ENCODE data around the gene KCNK7.
"Not testable (repeated sequence)": the region's sequence is repeated elsewhere in the genome, so short reads cannot be mapped to it uniquely, and the experiment has no call there.

Gene KCNK7, protein sequence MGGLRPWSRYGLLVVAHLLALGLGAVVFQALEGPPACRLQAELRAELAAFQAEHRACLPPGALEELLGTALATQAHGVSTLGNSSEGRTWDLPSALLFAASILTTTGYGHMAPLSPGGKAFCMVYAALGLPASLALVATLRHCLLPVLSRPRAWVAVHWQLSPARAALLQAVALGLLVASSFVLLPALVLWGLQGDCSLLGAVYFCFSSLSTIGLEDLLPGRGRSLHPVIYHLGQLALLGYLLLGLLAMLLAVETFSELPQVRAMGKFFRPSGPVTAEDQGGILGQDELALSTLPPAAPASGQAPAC
- 0.28 to 1.9 reads per million in 2 donors for total RNA-seq

DNA sequence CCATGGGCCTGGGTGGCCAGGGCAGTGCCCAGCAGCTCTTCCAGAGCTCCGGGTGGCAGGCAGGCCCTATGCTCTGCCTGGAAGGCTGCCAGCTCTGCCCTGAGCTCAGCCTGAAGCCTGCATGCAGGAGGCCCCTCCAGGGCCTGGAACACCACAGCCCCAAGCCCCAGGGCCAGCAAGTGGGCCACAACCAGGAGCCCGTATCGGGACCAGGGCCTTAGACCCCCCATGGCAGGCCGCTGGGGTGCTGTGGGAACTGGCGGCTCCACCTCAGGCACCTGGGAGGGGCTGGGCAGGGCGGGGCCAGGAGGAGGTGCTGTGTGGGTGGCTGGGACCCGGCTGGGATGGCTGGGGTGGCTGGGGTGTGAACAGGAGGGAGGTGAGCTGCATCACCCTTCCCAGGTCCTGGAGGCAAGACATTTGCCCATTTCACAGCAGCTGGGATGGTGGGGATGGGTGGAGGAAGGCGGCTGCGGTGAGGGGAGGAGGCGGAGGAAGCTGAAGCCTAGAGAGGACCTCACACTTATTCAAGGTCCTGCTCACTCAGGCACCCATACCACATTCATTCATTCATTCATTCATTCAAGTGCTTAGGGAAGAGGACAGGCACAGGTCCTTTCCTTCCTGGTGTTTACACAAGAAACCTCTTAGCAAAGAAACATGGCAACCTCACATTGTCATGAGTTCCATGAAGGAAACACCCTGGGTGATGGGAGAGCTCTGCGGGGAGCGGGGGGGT is at the start of gene KCNK7:
Gene KCNK7 (minus strand): TSS at position 258 of the 739 bp plus-strand sequence. CDS start 28 bp downstream, at position 230.
- no peak for DNase-seq

DNA sequence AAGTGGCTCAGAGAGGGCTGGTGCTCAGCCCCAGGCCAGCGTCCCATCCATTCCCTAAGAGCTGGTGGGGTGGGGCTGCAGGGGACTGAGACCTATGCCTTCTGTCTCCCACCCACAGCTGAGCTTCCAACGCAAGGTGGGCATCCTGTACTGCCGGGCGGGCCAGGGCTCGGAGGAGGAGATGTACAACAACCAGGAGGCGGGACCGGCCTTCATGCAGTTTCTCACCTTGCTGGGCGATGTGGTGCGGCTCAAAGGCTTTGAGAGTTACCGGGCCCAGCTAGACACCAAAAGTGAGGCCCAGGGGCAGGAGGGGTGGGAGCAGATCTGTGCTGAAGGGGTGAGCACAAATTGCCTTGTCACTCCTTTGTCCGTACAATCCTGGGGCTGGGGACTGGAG is 49.2 kb upstream of the KCNK7 start:
- DNase-seq: no peak

DNA sequence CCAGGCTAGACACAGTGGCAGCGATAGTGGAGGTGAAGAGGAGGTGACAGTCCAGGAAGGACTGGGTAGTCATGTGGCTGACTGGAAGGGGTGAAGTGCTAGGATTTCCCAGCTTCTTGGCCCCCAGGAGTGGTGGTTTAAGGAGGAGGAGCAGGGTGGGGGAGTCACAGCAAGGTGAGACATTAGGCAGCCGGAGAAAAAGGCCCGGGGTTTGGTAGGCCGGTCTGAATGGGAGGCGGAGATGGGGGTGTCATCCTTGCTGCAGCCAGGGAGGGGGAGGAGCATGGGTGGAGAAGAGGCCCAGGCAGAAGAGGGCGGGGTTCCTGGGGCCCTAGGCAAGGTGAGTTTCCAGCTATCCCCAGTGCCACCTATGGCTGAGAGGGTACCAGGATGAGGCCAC is 48.4 kb upstream of the KCNK7 start:
- DNase-seq: no peak

DNA sequence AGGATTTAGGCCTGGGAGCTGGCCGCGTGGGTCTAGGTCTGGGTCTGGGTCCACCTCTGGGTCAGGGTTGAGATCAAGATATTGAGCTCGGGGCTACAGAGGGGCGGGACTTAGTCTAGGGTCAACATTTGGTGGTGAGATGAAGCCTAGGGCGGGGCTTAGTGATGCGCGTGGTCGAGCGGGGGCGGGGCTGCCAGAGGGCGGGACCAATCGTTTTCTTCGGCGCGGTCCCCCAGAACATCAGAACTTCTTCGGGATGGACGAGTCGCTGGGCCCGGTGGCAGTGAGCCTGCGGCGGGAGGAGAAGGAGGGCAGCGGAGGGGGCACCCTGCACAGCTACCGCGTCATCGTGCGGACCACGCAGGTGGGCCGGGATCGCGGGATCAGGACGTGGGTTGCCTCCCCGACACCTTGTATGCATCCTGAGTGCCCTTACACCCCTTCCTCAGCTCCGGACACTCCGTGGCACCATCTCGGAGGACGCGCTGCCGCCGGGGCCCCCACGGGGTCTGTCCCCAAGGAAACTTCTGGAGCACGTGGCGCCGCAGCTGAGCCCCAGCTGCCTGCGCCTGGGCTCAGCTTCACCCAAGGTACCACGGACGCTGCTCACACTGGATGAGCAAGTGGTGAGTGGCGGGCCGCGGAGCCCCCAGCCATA is 46.5 kb upstream of the KCNK7 start:
- DNase-seq: no peak

DNA sequence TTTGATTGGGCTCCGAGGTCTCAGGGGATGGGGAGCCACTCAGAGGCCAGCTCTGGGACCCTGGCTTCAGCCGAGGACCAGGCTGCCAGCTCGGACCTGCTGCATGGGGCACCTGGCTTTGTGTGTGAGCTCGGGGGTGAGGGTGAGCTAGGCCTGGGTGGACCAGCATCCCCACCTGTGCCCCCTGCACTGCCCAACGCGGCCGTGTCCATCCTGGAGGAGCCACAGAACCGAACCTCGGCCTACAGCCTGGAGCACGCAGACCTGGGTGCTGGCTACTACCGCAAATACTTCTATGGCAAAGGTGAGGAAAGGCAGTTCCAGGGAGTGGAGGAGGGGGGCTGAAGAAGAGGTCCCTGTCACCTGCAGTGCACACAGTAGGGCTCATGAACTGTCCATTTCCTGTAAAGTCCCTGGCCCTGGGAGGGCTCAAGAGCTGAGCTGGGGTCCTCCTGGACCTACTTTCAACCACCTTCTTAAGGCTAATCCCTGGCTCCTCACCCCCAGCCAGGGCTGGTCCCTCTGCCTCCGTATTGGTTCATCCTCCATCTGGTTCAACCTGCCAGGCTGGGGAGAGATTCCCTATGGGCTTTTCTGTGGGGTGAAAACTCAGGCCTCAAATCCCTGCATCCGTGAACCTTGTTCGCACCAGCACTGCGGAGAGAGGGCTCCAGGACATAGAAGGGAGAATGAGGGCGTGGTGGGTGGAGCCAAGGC is 45.9 kb upstream of the KCNK7 start:
- DNase-seq: no peak

DNA sequence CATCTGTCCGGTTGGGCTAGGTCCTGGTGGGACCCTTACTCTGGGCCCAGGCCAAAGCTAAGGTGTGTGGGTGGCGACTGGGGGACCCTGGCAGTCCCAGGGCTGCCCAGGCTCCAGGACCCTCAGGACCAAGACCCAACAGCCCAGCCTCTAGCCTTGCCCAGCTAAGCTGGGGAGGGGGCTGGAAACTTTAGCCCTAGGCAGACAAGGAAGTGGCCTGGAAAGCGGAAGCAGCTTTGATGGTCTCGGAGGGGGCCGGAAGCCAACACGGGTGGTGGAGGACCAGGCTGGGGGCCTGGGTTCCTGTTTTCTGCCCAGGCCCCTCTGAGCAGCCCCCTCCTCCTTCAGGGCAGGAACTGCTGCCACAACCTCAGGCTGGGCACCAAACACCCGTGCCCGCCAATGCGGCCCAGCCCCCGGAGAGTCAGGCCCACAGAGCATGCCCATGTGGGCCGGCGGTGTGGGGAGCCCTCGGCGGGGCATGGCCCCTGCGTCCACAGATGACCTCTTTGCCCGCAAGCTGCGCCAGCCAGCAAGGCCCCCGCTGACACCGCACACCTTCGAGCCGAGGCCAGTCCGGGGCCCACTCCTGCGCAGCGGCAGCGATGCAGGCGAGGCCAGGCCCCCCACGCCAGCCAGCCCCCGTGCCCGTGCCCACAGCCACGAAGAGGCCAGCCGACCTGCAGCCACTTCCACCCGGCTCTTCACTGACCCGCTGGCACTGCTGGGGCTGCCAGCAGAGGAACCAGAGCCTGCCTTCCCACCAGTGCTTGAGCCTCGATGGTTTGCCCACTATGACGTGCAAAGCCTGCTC is 45.1 kb upstream of the KCNK7 start:
- DNase-seq: no peak

DNA sequence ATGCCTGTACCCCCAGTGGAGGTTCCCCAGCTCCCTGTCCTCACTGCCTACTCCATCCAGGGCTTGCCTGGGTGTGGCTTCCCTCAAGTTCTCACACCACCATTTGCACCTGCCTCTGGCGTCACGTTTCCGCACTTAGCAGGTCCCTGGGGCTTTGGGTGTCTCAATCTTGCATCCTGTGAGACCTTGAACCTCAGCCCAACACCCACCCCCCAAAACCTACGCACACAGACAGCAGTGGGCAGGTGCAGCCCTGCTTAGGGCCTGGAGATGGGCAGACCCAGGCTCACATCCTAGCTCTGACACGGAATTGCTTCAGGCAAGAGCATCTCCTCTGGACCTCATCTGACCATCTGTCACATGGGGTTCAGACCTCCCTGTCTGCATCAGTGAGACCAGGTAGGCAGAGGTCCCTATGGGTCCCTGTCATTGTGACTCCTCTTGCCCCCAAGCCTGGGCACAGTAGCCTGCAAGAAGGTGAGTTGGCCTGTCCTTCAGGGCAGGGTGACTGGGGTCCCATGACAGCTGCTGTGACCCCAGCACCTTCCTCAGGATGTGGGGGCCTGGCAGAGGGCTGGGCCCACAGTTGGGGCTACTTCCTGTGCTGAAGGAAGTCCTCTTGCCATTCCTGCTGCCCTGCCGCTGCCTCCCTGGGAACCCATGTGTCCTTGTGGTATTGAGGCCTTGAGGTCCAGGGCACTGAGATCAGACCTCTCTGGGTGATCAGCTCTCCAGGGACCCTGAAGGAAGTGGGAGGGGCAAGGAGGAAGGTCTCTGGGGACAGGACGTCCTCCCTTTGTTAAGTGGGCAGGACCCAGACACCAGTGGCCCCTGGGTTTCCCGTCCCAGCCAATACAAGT is 44.3 kb upstream of the KCNK7 start:
- peak; percentile 72 for DNase-seq

DNA sequence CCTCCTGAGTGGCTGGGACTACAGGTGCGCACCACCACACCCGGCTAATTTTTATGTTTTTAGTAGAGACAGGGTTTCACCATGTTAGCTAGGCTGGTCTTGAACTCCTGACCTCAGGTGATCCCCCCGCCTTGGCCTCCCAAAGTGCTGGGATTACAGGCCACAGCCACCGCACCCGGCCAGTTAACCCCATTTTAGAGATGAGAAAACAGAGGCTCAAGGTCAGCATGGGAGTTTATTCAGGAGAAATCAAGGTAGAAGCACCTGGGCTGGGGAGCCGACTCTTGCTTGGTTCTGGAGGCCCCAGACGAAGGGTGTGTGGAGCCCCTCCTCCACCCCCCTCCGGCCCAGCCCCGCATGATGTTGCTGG is 43.6 kb upstream of the KCNK7 start:
- DNase-seq: not testable (repeated sequence)

DNA sequence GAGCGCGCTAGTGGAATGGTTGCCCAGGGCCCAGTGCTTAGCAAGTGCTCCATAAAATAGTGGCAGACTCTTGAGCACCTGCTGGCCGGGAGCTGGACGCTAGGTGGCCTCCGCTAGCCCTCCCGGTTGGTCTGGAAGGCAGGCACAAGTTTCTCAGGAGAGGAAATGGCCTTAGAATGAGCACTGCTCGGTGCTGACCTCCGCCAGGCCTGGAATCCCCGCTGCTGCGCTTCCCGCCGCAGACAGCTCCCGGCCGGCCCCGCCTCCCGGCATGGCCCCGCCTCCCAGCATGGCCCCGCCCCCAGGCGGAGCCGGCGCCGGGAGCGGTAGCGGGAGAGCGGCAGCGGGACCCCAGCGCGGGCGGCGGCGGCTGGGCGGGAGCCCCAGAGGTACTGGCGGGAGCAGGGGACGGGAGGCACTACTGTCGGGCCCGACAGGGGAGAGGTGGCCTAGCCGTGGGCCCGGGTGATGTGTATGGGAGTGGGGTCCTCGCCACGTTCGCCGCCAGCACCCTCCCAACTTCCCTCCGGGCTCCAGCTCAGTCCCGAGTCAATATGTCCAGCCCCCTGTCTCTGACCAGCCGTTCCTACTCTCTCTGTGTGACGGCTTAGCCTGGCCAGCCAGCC is 42.3 kb upstream of the KCNK7 start, which contains the start of gene SIPA1:
Gene SIPA1 (plus strand): TSS at position 308 of the 626 bp plus-strand sequence. CDS start 2,821 bp downstream, outside the sequence.
- DNase-seq: peak; percentile 71

DNA sequence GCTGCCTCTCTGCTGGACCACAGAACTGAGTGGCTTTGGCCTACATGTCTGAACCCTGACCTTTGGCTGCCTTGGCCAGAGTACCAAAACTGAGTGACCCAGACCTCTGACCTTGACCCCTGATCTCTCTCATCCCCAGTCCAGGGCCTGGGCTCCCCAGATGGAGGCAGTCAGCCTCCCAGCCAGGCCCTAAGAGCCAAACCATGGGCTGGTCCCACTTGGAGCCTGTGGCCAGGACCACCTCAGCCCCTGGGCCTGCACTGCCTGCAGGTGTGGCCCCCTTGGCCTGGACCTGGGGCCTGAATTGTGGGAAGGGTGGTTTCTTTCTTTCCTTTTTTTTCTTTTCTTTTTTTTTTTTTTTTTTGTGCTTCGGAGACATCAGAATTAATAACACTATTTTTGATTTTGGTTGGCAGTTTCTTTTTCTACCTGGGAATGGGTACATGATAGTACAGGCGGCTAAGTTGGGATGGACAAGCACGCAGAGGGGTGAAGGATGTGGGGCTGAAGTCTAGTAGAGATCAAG is 41.5 kb upstream of the KCNK7 start:
- DNase-seq: no peak

DNA sequence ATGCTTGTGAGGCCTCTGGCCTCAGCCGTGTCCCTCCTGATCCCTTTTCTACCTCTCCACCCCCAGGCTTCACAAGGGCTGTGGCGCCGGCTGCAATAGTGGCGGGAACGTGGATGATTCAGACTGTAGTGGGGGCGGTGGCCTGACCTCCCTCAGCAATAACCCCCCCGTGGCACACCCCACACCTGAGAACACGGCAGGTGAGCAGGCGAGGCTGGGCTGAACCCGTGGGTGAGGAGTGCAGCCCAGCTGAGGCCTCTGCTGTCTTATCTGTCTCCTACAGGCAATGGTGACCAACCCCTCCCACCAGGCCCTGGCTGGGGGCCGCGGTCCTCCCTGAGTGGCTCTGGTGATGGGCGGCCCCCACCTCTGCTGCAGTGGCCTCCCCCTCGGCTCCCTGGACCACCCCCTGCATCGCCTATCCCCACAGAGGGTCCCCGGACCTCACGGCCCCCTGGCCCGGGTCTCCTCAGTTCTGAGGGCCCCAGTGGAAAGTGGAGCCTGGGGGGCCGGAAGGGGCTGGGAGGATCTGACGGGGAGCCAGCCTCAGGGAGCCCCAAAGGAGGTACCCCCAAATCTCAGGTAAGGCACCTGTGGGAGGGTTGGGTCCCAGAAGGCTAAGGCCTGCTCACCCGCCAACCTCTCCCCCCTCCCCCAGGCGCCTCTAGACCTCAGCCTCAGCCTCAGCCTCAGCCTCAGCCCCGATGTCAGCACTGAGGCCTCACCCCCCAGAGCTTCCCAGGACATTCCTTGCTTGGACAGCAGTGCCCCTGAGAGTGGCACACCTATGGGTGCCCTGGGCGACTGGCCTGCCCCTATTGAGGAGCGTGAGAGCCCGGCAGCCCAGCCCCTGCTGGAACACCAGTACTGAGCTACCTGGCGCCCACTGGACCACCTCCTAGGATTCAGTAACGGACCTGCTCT is 40.8 kb upstream of the KCNK7 start:
- no peak for DNase-seq

DNA sequence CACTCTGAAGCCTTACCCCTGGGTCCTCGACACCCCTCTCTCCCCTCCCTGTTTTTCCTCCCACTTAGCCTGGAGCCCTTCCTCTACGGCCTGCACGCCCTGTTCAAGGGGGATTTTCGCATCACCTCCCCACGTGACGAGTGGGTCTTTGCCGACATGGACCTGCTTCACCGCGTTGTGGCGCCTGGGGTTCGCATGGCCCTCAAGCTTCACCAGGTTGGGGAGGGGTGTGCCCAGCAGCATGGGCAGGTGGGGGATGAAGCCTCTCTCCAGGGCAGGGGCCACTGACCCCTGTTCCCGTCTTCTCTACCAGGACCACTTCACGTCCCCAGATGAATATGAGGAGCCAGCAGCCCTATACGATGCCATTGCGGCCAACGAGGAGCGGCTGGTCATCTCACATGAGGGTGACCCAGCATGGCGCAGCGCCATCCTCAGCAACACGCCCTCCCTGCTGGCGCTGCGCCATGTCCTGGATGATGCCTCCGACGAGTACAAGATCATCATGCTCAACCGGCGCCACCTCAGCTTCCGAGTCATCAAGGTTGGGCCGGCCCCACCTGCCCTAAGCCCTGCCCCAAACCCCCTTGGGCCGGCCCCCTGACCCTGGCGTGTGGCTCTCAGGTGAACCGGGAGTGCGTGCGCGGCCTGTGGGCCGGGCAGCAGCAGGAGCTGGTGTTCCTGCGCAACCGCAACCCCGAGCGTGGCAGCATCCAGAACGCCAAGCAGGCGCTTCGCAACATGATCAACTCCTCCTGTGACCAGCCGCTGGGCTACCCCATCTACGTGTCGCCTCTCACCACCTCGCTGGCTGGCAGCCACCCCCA is 39.5 kb upstream of the KCNK7 start:
- no peak for DNase-seq

DNA sequence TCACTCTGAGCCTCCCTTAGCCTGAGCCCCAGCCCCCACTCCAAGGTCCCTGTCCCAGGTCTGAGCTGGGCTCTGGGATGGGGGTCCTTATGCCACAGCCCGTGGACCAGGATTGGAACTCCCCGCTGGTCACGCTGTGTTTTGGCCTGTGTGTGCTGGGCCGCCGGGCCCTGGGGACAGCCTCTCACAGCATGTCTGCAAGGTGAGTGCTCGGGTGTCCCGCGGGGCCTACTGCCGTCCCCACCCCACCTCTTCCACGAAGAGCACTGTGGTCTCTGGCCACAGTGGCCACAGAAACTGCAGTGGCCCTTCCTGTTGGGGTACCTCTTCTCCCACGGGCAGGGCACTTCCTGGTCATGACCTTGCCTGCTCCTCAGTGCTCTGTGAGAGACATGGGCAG is 38.8 kb upstream of the KCNK7 start:
- no peak for DNase-seq

DNA sequence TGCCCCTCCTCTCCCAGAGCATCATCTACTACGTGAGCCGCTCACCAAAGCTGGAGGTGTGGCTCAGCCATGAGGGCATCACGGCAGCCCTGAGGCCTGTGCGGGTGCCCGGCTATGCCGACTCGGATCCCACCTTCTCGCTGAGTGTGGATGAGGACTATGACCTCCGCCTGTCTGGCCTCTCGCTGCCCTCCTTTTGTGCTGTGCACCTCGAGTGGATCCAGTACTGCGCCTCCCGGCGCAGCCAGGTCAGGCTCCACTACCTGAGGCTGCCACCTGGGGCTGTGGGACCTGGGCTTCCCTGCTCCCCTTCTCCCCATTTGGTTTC is 38.5 kb upstream of the KCNK7 start:
- DNase-seq: no peak

DNA sequence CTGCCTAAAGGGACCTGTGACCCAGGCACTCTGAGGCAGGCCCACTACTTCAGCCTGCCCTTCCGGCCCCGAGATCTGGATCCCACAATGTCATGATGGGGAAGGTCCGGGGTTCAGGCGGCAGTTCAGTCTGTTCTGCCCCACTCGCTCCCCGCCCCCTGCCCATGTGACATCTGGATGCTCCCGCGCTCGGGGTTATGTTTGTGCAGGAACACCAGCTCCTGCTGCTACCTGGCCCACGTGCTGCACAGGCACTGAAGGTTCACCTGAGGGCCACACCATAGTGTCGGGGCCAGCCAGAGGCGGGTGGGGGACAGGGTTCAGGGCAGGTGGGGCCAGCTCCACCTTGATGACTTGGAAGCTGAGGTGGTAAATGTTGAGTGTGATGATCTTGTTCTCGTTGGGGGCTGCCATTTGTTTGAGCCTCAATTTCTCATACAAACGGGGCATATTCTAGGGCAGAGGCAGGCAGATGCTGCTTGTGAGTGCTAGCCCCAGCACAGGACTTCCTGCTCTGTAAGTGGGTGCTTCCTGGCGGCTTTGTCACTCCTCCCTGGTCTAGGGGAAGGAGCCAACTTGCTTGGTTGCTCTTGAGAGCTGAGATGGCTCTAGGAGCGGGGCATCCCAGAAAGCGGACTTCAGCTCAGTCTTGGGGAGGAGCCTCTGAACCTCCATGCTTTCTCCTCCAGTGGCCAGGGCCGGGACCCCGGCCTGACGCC is 37.9 kb upstream of the KCNK7 start:
- no peak for DNase-seq

DNA sequence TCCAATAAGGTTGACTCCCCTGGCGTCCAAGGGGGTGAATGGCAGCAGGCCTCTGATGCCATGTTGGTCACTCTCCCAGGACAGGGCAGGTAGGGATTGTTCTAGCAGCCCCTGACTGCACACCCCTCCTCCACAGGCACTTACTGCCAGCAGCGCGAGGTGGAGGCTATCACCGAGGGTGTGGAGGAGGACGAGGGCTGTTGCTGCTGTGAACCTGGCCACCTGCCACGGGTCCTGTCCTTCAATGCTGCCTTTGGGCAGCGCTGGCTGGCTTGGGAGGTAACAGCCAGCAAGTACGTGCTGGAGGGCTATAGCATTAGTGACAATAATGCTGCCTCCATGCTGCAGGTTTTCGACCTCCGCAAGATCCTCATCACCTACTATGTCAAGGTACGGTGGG is 34.6 kb upstream of the KCNK7 start:
- DNase-seq: no peak

DNA sequence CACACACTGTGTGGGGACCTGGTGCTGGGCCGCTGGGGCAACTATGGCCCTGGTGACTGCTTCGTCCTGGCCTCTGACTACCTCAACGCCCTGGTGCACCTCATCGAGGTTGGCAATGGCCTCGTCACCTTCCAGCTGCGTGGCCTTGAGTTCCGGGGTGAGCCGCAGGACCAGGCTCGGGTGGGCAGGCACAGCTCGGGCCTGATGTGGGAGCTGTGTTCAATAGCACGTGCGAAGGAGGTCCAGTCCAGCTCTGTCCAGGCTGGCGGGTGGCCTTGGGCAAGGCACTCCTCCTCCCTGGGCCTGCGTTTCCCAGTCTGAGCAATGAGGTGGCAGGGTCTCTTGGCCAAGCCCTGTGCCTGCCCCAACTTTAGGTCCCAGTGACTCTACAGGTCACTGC is 34.0 kb upstream of the KCNK7 start:
- no peak for DNase-seq

DNA sequence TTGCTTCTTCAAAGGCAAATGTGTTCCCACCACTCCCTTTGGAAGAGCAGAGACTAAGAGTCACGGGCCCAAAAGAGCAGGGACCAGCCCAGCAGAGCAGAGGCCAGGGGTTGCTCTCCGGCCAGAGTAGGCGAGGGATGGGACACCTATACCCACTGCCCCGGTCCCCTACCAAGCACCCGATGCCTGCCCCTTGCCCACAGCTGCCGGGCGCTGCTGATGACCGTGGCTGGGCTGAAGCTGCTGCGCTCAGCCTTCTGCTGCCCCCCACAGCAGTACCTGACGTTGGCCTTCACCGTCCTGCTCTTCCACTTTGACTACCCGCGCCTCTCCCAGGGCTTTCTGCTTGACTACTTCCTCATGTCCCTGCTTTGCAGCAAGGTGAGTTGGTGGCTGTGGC is 31.6 kb upstream of the KCNK7 start:
- no peak for DNase-seq

Measured in T-helper 9 cell (primary cell).